Stomach (tissue), 4 donors: ENCODE data around the gene TRIM77.
"Not testable (repeated sequence)": the region's sequence is repeated elsewhere in the genome, so short reads cannot be mapped to it uniquely, and the experiment has no call there.

Experiments
- CTCF ChIP-seq, 7 experiments: fragments of 450-650 bp in 4 of 7; fragments of 200-600 bp in 3 of 7; sonication (generic) in 3 of 7; IDR thresholded peaks; one replicate each; pipeline ENCODE4 v1.5.1; 2016 to 2019; ENCODE audit warnings: antibody characterized with exemption in 7 of 7, control low read depth in 2 of 7, mild to moderate bottlenecking in 1 of 7
- POLR2A ChIP-seq, 4 donors: fragments of 450-650 bp; IDR thresholded peaks; one replicate each; pipeline ENCODE4 v1.6.1; 2016; ENCODE audit warnings: antibody characterized with exemption in 4 of 4, control low read depth in 2 of 4, mild to moderate bottlenecking in 1 of 4, moderate library complexity in 1 of 4
- POLR2AphosphoS5 ChIP-seq, 3 donors: sonication (generic); formaldehyde crosslinking; IDR thresholded peaks; one replicate each; pipeline ENCODE4 v1.6.1; 2016; ENCODE audit warnings: antibody characterized with exemption in 3 of 3

- TF ChIP-seq POLR2AphosphoS5, POLR2A, CTCF (IDR thresholded peaks at IDR 0.05): not testable (repeated sequence)
These were observed 37.6 kb upstream of the TRIM77 start for GRCh38 chr11:89672547-89672946.
